ENCODE measurements around the gene WWC2. TPM values are rescaled to one million over a fixed set of nuclear protein-coding genes. Genes with fewer than 3 reads are reported as not detected.

WWC2 gene
- total RNA-seq, 1 donor, result 100 TPM

DNA sequence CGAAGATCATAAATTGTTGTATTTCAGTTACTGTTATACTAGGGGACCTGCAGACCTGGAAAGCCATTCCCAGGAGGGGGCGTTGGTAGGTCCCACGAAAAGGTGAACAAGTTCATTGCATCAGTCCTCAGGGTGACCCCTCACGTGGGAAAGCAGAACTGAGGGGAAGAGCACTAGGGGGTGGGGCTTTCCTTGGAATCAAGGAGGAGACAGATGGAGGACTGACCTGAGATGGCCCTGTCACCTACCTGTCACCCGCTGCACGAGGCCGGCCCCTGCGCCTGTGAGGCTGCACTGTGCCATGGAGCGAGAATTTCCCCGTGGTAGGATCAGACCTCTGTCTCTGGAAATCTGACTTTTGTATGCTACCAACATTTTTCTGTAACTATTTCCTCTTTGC, 265.0 kb downstream of the WWC2 start:
- TF ChIP-seq, protein P1, sequence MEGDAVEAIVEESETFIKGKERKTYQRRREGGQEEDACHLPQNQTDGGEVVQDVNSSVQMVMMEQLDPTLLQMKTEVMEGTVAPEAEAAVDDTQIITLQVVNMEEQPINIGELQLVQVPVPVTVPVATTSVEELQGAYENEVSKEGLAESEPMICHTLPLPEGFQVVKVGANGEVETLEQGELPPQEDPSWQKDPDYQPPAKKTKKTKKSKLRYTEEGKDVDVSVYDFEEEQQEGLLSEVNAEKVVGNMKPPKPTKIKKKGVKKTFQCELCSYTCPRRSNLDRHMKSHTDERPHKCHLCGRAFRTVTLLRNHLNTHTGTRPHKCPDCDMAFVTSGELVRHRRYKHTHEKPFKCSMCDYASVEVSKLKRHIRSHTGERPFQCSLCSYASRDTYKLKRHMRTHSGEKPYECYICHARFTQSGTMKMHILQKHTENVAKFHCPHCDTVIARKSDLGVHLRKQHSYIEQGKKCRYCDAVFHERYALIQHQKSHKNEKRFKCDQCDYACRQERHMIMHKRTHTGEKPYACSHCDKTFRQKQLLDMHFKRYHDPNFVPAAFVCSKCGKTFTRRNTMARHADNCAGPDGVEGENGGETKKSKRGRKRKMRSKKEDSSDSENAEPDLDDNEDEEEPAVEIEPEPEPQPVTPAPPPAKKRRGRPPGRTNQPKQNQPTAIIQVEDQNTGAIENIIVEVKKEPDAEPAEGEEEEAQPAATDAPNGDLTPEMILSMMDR (IDR thresholded peaks at IDR 0.05; ENCODE audit: insufficient read depth, low read depth, low read length), result no peak
- H3K4me3 ChIP-seq (ENCODE audit: low read depth, low read length), result no peak overlapping the region
- no peak for DNase-seq (ENCODE audit: low read depth)

DNA sequence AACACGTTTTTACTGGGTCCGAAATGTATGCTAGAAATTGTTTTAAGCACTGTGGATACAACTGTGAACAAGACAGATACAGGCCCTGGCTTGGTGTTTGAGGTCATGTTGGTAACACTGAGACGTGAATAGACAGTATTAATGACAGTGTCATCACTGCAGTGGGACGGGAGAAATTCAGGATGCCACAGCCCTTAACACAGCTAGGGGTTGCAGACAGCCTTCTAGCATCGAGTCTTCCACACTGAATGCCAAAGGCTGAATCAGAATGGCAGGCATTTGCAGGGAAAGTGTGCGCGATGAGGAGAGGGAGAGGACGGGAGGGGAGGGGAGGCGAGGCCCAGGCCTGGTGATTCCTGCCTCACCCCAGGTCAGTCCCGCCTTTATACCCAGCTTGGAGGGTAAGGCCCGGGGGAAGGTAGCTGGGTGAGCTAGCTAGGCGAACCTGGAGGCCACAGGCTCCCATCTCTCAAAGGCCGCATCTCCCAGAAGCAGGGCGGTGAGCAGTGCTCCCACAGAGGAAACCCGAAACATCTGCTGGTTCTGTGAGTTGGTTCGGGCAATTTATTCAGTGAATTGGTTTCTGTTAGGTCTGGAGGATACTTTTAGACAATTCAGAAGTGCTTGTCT, 267.3 kb downstream of the WWC2 start:
- TF ChIP-seq, protein P1 (IDR thresholded peaks at IDR 0.05; ENCODE audit: insufficient read depth, low read depth, low read length), result no peak
- DNase-seq (ENCODE audit: low read depth), result no peak
- no peak overlapping the region for H3K4me3 ChIP-seq (ENCODE audit: low read depth, low read length)

DNA sequence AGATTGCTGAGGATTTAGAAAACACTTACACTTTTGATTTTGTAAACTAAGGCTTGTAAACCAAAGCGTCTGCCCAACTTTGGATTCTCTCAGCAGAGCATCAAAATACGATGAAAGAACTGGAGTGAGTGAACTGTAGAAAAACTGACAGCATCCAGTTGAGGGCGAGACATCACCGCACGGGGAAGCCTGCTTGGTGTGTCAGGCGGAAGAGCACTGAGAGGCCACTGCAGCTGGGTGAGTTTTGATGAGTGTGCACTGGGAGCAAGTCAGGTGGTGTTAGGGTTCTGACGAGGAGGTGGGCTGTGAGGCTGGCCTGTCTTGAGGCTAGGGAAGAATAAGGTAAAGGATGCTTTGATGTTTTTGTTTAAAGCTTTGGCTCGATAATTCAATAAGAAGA, 270.0 kb downstream of the WWC2 start:
- no peak for DNase-seq (ENCODE audit: low read depth)
- TF ChIP-seq, protein P1 (IDR thresholded peaks at IDR 0.05; ENCODE audit: insufficient read depth, low read depth, low read length), result no peak
- H3K4me3 ChIP-seq (ENCODE audit: low read depth, low read length), result no peak overlapping the region

Other genes with a start within 250 kb of the WWC2 start
- 80.9 and 116 TPM in 2 replicates for gene DCTD, start 181.9 kb upstream of the WWC2 start, total RNA-seq
- under 0.01 TPM in 1 of 2 replicates, not detected in the other for gene CLDN22, start 221.0 kb downstream of the WWC2 start, total RNA-seq
- not detected in 2 replicates for gene CLDN24, start 223.2 kb downstream of the WWC2 start, total RNA-seq

Data from fibroblast of villous mesenchyme (primary cell).